Fibroblast of villous mesenchyme (primary cell): ENCODE data around the gene XYLT1. TPM values are rescaled to one million over a fixed set of nuclear protein-coding genes. Genes with fewer than 3 reads are reported as not detected.
A peak's percentile ranks its signal among the peaks of the same experiment; 100 is the strongest.

Source experiments
- DNase-seq: peaks from one replicate; pipeline ENCODE4 v3.0.0-alpha.2; 2010; ENCODE audit warnings: low read depth
- H3K4me3 ChIP-seq: 2 replicates; pipeline ENCODE4 v1.5.1; 2011; ENCODE audit warnings: low read depth, mild to moderate bottlenecking, low read length
- CTCF ChIP-seq: IDR thresholded peaks from 2 replicates; pipeline ENCODE4 v1.5.1; 2012; ENCODE audit warnings: low read depth, mild to moderate bottlenecking, low read length; ENCODE audit not compliant: insufficient read depth
- total RNA-seq: library from RNA; depleted of rRNA; stranded (reverse); fragments of >200 nt; gene quantifications from 2 replicates; pipeline ENCODE4 v1.2.3, GENCODE V29; 2012

XYLT1 gene
- total RNA-seq, 1 donor: 2.6 TPM

- TF ChIP-seq CTCF: no peak
- no peak overlapping the region for H3K4me3 ChIP-seq
- DNase-seq: no peak
Measured at GRCh38 chr16:17384471-17384870, 86.3 kb downstream of the XYLT1 start.

- no peak for TF ChIP-seq CTCF
- no peak for DNase-seq
- no peak overlapping the region for H3K4me3 ChIP-seq
Measured at GRCh38 chr16:17382949-17383863, 87.6 kb downstream of the XYLT1 start.

- no peak for DNase-seq
- no peak for TF ChIP-seq CTCF
- no peak overlapping the region for H3K4me3 ChIP-seq
Measured at GRCh38 chr16:17382514-17382913, 88.2 kb downstream of the XYLT1 start.

GRCh38 chr16:17381784-17382183 lies 89.0 kb downstream of the XYLT1 start:
- H3K4me3 ChIP-seq: no peak overlapping the region
- DNase-seq: no peak
- TF ChIP-seq CTCF: no peak

GRCh38 chr16:17380613-17381012 lies 90.1 kb downstream of the XYLT1 start:
- DNase-seq: no peak

GRCh38 chr16:17379121-17379571 lies 91.6 kb downstream of the XYLT1 start:
- DNase-seq: peak; percentile 38
- TF ChIP-seq CTCF: no peak
- H3K4me3 ChIP-seq: no peak overlapping the region

More at GRCh38 chr16:17380613-17381012, 90.1 kb downstream of the XYLT1 start:
- no peak overlapping the region for H3K4me3 ChIP-seq
- no peak for TF ChIP-seq CTCF
